Hindlimb muscle (tissue), 1 donor: ENCODE measurements around the gene WNT10A. TPM values are rescaled to one million over a fixed set of nuclear protein-coding genes. Genes with fewer than 3 reads are reported as not detected.
"Not testable (repeated sequence)": the region's sequence is repeated elsewhere in the genome, so short reads cannot be mapped to it uniquely, and the experiment has no call there.

Experiments used
- DNase-seq: peaks from one replicate; pipeline ENCODE4 v3.0.0-alpha.2; 2013
- polyA plus RNA-seq: library from polyadenylated mRNA; unstranded; fragments of 120-200 nt; gene quantifications from one replicate; pipeline ENCODE4 v1.2.1, GENCODE V29; 2013; ENCODE audit not compliant: insufficient read length

WNT10A gene
- polyA plus RNA-seq: 0.23 TPM

GRCh38 chr2:218880102-218880858 lies at the start of gene WNT10A:
WNT10A (plus strand) TSS chr2:218880852; CDS start chr2:218880996, 144 bp downstream.
- DNase-seq: no peak

GRCh38 chr2:218831378-218831990 lies 49.2 kb upstream of the WNT10A start, which contains the start of gene PRKAG3:
PRKAG3 (minus strand) TSS chr2:218831803.
- peak; percentile 43 for DNase-seq

DNA sequence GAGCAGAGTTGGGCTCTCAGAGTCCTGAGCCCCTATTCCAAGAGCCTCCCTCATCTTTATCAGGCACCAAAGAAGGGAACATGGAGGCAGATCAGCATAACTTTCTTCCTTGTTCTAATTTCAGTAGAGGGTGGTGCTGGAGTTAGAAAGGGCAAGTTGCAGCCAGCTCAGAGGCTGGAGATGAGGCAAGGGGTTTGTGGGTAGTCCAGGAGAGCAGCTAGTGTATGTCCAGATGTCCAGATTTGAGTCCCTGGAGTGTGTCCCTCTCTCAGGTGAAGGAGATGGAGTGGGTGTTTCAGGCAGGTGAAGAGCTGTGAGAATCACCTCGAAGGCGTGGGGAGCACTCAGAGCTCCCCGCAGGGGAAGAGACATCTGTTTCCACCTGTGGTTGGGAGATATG lies 48.6 kb upstream of the WNT10A start:
- DNase-seq: no peak

DNA sequence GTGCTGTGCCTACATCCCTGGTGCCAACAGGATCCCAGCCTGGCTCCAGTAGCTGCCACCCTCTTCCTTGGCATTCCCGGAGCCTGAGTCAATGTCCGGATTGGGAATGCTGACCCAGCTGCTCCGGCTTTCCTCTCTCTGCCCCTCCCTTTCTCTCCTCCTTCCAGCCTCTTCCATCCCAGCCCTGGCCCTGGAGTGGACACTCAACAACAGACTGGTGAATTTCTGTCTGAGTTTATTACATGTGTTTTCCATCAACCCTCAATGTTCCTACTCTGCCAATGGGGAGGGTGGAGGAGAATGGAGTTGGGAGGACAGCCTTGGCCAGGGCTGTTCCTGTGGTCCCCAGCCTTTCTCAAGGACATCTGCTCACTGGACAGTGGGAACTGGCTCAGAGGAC lies 48.1 kb upstream of the WNT10A start:
- peak; percentile 38 for DNase-seq

GRCh38 chr2:218833023-218833609 lies 47.5 kb upstream of the WNT10A start:
- DNase-seq: no peak

- DNase-seq: no peak
Observed at GRCh38 chr2:218834685-218835084, 46.0 kb upstream of the WNT10A start.

GRCh38 chr2:218837495-218837894 lies 43.2 kb upstream of the WNT10A start:
- no peak for DNase-seq

- no peak for DNase-seq
Observed at GRCh38 chr2:218839430-218839829, 41.2 kb upstream of the WNT10A start.

- no peak for DNase-seq
Observed at GRCh38 chr2:218839888-218840287, 40.8 kb upstream of the WNT10A start.

GRCh38 chr2:218844334-218844733 lies 36.3 kb upstream of the WNT10A start:
- DNase-seq: not testable (repeated sequence)

DNA sequence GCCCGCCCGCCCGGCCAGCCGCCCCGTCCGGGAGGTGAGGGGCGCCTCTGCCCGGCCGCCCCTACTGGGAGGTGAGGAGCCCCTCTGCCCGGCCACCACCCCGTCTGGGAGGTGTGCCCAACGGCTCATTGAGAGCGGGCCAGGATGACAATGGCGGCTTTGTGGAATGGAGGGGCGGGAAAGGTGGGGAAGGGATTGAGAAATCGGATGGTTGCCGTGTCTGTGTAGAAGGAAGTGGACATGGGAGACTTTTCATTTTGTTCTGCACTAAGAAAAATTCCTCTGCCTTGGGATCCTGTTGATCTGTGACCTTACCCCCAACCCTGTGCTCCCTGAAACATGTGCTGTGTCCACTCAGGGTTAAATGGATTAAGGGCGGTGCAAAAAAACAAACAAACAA lies 33.7 kb upstream of the WNT10A start:
- not testable (repeated sequence) for DNase-seq

DNA sequence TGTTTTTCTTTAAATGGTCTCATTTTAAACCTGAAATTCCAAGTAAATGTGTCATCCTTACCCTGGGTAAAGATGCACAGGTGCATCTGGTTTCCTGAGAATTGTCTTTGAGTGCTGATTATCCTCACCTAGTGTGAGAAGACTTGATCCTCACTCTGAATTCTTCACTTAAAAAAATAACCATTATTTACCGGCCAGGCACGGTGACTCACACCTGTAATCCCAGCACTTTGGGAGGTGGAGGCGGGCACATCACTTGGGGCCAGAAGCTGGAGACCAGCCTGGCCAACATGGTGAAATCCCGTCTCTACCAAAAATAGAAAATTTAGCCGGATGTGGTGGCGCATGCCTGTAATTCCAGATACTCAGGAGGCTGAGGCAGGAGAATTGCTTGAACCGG lies 30.9 kb upstream of the WNT10A start:
- DNase-seq: no peak

- DNase-seq: no peak
Observed at GRCh38 chr2:218850796-218851195, 29.9 kb upstream of the WNT10A start.

- DNase-seq: no peak
Observed at GRCh38 chr2:218851286-218851685, 29.4 kb upstream of the WNT10A start.

GRCh38 chr2:218852911-218853667 lies 27.6 kb upstream of the WNT10A start:
- no peak for DNase-seq

GRCh38 chr2:218853766-218854165 lies 26.9 kb upstream of the WNT10A start:
- DNase-seq: no peak

GRCh38 chr2:218854860-218855259 lies 25.8 kb upstream of the WNT10A start:
- no peak for DNase-seq

- DNase-seq: no peak
Observed at GRCh38 chr2:218855305-218856166, 25.1 kb upstream of the WNT10A start.

DNA sequence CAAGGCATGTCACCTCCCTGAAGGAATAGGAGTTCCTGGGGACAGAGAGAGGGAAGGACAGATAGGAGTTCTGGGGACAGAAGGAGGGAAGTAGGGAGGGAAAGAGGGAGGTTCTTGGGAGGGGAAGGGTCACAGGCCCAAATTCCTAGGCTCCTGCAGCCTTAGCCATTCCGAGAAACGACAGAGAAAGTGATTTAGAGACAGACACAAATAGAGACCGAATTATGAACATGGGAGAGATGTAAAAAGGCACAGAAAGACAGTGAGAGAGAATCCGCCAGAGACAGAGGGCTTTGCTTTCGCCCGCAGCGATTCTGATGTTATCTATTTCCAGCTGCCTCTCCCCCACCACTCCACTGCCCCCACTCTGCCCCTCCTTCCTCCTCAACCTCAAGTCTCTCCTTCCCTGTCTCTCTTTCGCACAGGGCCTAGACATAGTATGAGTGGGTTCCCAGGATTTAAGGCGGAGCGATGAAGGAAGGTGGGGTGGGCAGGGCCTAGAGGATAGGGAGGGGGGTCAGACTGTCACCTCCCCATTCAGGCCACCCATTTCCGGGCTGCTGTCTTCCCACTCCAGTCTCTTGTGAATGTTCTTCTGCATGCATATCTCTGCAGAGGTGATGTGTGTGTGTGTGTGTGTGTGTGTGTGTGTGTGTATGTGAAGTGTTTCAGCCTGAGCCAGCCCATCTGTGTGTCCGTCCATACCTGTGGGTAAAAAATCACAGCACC lies 24.3 kb upstream of the WNT10A start:
- DNase-seq: no peak

DNA sequence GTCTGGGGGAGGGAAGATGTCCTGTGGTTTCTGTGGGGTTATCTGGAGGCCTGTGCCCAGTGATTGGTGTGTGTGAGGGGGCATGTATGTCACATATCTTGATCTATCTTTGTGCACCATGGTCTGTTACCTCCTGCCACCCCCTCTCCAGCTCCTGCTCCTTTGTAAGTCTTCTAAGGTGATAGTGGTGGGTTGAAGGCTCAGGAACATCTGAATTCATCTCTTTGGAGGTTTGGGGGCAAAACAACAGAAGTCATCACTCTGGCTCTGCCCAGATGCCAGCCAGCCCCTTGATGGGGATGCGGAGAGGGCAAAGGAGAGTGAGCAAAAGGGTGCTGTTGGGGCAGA lies 23.8 kb upstream of the WNT10A start:
- DNase-seq: no peak

DNA sequence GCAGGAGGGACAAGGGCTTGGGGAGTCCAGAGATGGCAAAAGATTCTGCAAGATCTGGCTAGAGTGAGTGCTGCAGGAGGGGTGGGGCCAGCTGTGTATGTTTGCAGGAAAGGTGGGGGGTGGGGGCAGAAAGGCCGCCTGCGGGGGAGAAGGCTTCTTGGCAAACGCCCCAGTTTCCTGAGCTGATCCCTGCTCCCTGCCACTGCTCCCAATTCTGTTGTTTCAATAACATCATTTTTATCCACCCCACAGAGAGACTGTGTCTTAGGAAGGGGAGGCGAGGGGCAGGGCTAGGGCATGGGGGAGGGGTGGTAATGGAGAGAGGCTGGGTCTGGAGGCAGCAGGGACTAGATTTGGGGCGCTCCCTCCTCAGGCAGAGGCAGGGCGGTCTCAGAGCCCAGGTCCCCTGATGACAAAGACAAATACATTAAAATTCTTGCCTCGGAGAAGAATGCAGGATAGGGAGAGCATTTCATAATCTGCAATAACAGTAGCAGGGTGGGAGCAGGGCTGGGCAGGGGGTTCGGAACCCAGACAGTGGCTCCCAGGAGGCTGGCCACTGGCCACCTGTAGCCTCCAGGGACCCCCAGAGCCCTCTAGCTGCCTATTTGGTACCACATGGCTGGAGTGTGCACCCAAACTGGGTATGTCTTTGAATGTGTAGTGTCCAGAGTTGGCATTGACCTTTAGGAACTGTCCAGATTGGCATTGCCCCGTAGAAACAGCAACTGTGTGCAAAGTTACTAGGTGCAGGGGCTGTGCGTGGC lies 23.1 kb upstream of the WNT10A start:
- no peak for DNase-seq
